ENCODE results near the gene TSPAN9.

DNA sequence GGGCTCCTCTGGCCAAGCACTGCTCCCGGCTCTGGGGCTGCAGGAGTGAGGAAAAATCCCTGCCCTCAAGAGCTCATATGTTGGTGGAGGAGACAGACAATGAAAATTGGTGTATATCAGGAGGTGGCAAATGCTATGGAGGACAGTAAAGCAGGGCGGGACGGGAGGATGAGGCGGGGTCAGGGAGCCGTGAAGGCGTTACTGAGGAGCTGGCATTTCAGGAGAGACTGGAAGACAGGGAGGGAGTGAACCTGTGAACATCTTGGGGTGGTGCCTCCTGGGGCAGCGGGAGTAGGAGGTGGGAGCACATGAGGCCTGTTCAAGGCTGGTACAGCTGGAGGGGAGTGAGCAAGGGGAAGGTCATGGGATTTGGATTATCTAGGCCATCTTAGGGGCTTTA is 26.6 kb downstream of the TSPAN9 start:
- no peak for TF ChIP-seq CTCF (IDR thresholded peaks at IDR 0.05; ENCODE audit: low read length)
- TF ChIP-seq EZH2 (IDR thresholded peaks at IDR 0.05; ENCODE audit: borderline replicate concordance, low read length): no peak

Measured in OCI-LY1 (cell line).